SH-SY5Y (cell line): Measurements from ENCODE around the gene TECPR2.

Experiments
- GATA2 ChIP-seq: IDR thresholded peaks from 2 replicates; pipeline ENCODE4 v1.6.1; 2011; ENCODE audit warnings: mild to moderate bottlenecking, low read depth, low read length
- GATA3 ChIP-seq: IDR thresholded peaks from 2 replicates; pipeline ENCODE4 v1.6.1; 2011; ENCODE audit warnings: low read depth, mild to moderate bottlenecking, low read length, moderate library complexity

- no peak for TF ChIP-seq GATA2
- no peak for TF ChIP-seq GATA3
Observed at GRCh38 chr14:102503641-102504327, 141.0 kb downstream of the TECPR2 start.
